HG03066 (cell line): Measurements from ENCODE around the gene SPECC1.
"Not testable (repeated sequence)": the region's sequence is repeated elsewhere in the genome, so short reads cannot be mapped to it uniquely, and the experiment has no call there.

Experiments
- ATAC-seq: cut with Tn5 transposase; IDR thresholded peaks from one replicate; pipeline ENCODE4 v1.9.1; 2021; ENCODE audit warnings: low read depth; ENCODE audit not compliant: unreplicated experiment

Gene SPECC1

GRCh38 chr17:20009052-20009301 is 182 bp upstream of the SPECC1 start:
- ATAC-seq, result no peak

- no peak for ATAC-seq
Observed at GRCh38 chr17:20010099-20010863, 1.1 kb downstream of the SPECC1 start.

- no peak for ATAC-seq
Observed at GRCh38 chr17:20010936-20011335, 1.8 kb downstream of the SPECC1 start.

- no peak for ATAC-seq
Observed at GRCh38 chr17:20012017-20012536, 2.9 kb downstream of the SPECC1 start.

- not testable (repeated sequence) for ATAC-seq
Observed at GRCh38 chr17:20016475-20016992, 7.4 kb downstream of the SPECC1 start.

GRCh38 chr17:20022701-20023100 is 13.5 kb downstream of the SPECC1 start:
- ATAC-seq, result no peak

GRCh38 chr17:20026960-20027359 is 17.8 kb downstream of the SPECC1 start:
- ATAC-seq, result no peak

- ATAC-seq, result no peak
Observed at GRCh38 chr17:20028443-20028842, 19.3 kb downstream of the SPECC1 start.

- ATAC-seq, result no peak
Observed at GRCh38 chr17:20032636-20033035, 23.5 kb downstream of the SPECC1 start.

- ATAC-seq, result no peak
Observed at GRCh38 chr17:20033415-20033814, 24.3 kb downstream of the SPECC1 start.

- no peak for ATAC-seq
Observed at GRCh38 chr17:20035501-20035900, 26.3 kb downstream of the SPECC1 start.

- not testable (repeated sequence) for ATAC-seq
Observed at GRCh38 chr17:20037286-20037685, 28.1 kb downstream of the SPECC1 start.

GRCh38 chr17:20039037-20039436 is 29.9 kb downstream of the SPECC1 start:
- ATAC-seq, result no peak

- no peak for ATAC-seq
Observed at GRCh38 chr17:20040216-20040615, 31.1 kb downstream of the SPECC1 start.

GRCh38 chr17:20043021-20043420 is 33.9 kb downstream of the SPECC1 start:
- ATAC-seq, result no peak

GRCh38 chr17:20045476-20045875 is 36.3 kb downstream of the SPECC1 start:
- ATAC-seq, result no peak

- no peak for ATAC-seq
Observed at GRCh38 chr17:20046629-20047028, 37.5 kb downstream of the SPECC1 start.

- no peak for ATAC-seq
Observed at GRCh38 chr17:20051624-20052023, 42.5 kb downstream of the SPECC1 start.

- no peak for ATAC-seq
Observed at GRCh38 chr17:20053361-20053964, 44.3 kb downstream of the SPECC1 start.

- ATAC-seq, result no peak
Observed at GRCh38 chr17:20059728-20060188, 50.6 kb downstream of the SPECC1 start.

GRCh38 chr17:20063665-20064648 is 54.8 kb downstream of the SPECC1 start:
- no peak for ATAC-seq
